ENCODE results near the gene SAMD5. TPM values are rescaled to one million over a fixed set of nuclear protein-coding genes. Genes with fewer than 3 reads are reported as not detected.

The SAMD5 gene
- total and polyA plus RNA-seq, 2 of the 8 experiments (the other 6 are each of a cell fraction or from before 2014, with no cell fraction given), result 0.02 to 0.04 TPM

GRCh38 chr6:147560670-147561069 is 52.2 kb downstream of the SAMD5 start:
- Histone ChIP-seq H3K79me2 (ENCODE audit: control insufficient read depth in 1 of 2, insufficient read depth in 2 of 2, low read length in 2 of 2) (no peaks in the 10 kb centered on the region), H4K91ac (replicated peaks; ENCODE audit: insufficient read length, low read length) (no peak overlapping the region), H3K4me3 (ENCODE audit: extremely low read depth in 1 of 4, insufficient read depth in 2 of 4, low read depth in 3 of 4, low read length in 4 of 4) (no peak overlapping the region), H3K4ac (replicated peaks; ENCODE audit: insufficient read length, low read depth, low read length) (no peak overlapping the region), H3K4me1 (replicated peaks in 1 of 4; ENCODE audit: control insufficient read depth in 3 of 4, insufficient read depth in 4 of 4, low read length in 3 of 4) (no peaks in the 10 kb centered on the region), H4K8ac (ENCODE audit: extremely low read depth, insufficient read depth, low read length) (no peak overlapping the region), H2AK5ac (ENCODE audit: low read depth, low read length) (no peak overlapping the region), H3K27ac (ENCODE audit: low read depth, low read length) (no peak overlapping the region), H3K79me1 (ENCODE audit: low read depth, low read length) (no peaks in the 10 kb centered on the region), H3K36me3 (ENCODE audit: control insufficient read depth in 2 of 4, insufficient read depth in 4 of 4, low read length in 3 of 4) (no peaks in the 10 kb centered on the region), H3K27me3 (replicated peaks in 1 of 4; ENCODE audit: control insufficient read depth in 3 of 4, extremely low read depth in 1 of 4, insufficient read depth in 3 of 4, low read length in 3 of 4) (no peaks in the 10 kb centered on the region), H2BK15ac (ENCODE audit: low read length) (no peak overlapping the region), H3K4me2 (ENCODE audit: insufficient read depth in 1 of 2, low read depth in 2 of 2, low read length in 2 of 2) (no peak overlapping the region), H3K9ac (replicated peaks in 1 of 4; ENCODE audit: extremely low read depth in 1 of 4, low read depth in 3 of 4, low read length in 3 of 4) (no peak overlapping the region), H4K5ac (ENCODE audit: insufficient read length, low read depth, low read length) (no peak overlapping the region), H2BK12ac (ENCODE audit: low read depth, low read length) (no peak overlapping the region), H3K23me2 (ENCODE audit: low read depth, low read length) (no peaks in the 10 kb centered on the region), H3K9me3 (ENCODE audit: insufficient read depth in 2 of 2, low read depth in 1 of 2, low read length in 1 of 2) (no peaks in the 10 kb centered on the region), H2BK20ac (ENCODE audit: low read length) (no peak overlapping the region), H2BK5ac (ENCODE audit: low read depth, low read length) (no peak overlapping the region), H2BK120ac (replicated peaks; ENCODE audit: low read depth, low read length) (no peak overlapping the region), H3K18ac (ENCODE audit: extremely low read depth, low read length) (no peak overlapping the region), H3K14ac (ENCODE audit: insufficient read length) (no peak overlapping the region), H4K20me1 (replicated peaks in 1 of 2; ENCODE audit: control insufficient read depth in 1 of 2, insufficient read depth in 2 of 2, low read length in 2 of 2) (no peaks in the 10 kb centered on the region), H2AFZ (ENCODE audit: low read length) (no peak overlapping the region), H3K23ac (ENCODE audit: insufficient read length) (no peak overlapping the region), H3K56ac (replicated peaks; ENCODE audit: insufficient read length, low read depth, low read length) (no peak overlapping the region)
- DNase-seq (ENCODE audit: low read depth in 1 of 2, low spot score in 2 of 2) (no peak), FAIRE-seq (no peak)
- POLR2A ChIA-PET (ENCODE audit: partially characterized antibody), result no interaction called here
- TF ChIP-seq CHD2 (IDR thresholded peaks at IDR 0.05; ENCODE audit: low read length), result no peak
- TF ChIP-seq TEAD4 (IDR thresholded peaks at IDR 0.05; ENCODE audit: low read depth, low read length), result no peak
- TF ChIP-seq BACH1 (IDR thresholded peaks at IDR 0.05; ENCODE audit: low read length), result no peak
- no peak for TF ChIP-seq SP1 (IDR thresholded peaks at IDR 0.05; ENCODE audit: low read depth, low read length)
- no peak for TF ChIP-seq SIN3A (conservative IDR thresholded peaks at IDR 0.05 in 1 of 2, IDR thresholded peaks at IDR 0.05 in 1 of 2; ENCODE audit: low read depth in 1 of 2, low read length in 2 of 2)
- no peak for TF ChIP-seq POU5F1 (IDR thresholded peaks at IDR 0.05; ENCODE audit: low read depth, low read length)
- no peak for TF ChIP-seq USF2 (IDR thresholded peaks at IDR 0.05; ENCODE audit: low read length)
- TF ChIP-seq TAF1 (IDR thresholded peaks at IDR 0.05; ENCODE audit: low read depth, low read length), result no peak
- no peak for TF ChIP-seq RNF2 (IDR thresholded peaks at IDR 0.05; ENCODE audit: borderline replicate concordance, low read depth, low read length, missing control alignments, poor library complexity, severe bottlenecking)
- TF ChIP-seq, protein P1, sequence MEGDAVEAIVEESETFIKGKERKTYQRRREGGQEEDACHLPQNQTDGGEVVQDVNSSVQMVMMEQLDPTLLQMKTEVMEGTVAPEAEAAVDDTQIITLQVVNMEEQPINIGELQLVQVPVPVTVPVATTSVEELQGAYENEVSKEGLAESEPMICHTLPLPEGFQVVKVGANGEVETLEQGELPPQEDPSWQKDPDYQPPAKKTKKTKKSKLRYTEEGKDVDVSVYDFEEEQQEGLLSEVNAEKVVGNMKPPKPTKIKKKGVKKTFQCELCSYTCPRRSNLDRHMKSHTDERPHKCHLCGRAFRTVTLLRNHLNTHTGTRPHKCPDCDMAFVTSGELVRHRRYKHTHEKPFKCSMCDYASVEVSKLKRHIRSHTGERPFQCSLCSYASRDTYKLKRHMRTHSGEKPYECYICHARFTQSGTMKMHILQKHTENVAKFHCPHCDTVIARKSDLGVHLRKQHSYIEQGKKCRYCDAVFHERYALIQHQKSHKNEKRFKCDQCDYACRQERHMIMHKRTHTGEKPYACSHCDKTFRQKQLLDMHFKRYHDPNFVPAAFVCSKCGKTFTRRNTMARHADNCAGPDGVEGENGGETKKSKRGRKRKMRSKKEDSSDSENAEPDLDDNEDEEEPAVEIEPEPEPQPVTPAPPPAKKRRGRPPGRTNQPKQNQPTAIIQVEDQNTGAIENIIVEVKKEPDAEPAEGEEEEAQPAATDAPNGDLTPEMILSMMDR (IDR thresholded peaks at IDR 0.05; ENCODE audit: control extremely low read depth in 1 of 3, insufficient read depth in 1 of 3, low read depth in 1 of 3, low read length in 3 of 3), result no peak
- no peak for TF ChIP-seq EP300 (IDR thresholded peaks at IDR 0.05; ENCODE audit: borderline replicate concordance in 1 of 2, low read depth in 2 of 2, low read length in 2 of 2)
- CTCF ChIA-PET (ENCODE audit: partially characterized antibody), result no interaction called here

All from H1 (cell line).